A549 (cell line): Measurements from ENCODE around the gene GALNTL6.

Experiments
- BCL3 ChIP-seq: fragments of >200 bp; sonication (Bioruptor Twin); formaldehyde crosslinking; IDR thresholded peaks from 3 replicates; pipeline ENCODE4 v1.6.1; 2016
- BHLHE40 ChIP-seq: IDR thresholded peaks from 2 replicates; pipeline ENCODE4 v1.6.1; 2012; ENCODE audit warnings: low read depth, low read length, inconsistent platforms
- CTCF ChIP-seq: fragments of >200 bp; sonication (Bioruptor Twin); formaldehyde crosslinking; IDR thresholded peaks from 3 replicates; pipeline ENCODE4 v1.5.1; 2016
- E2F6 ChIP-seq: IDR thresholded peaks from 2 replicates; pipeline ENCODE4 v1.6.1; 2012; ENCODE audit warnings: low read depth, borderline replicate concordance
- EHMT2 ChIP-seq: fragments of 200-600 bp; sonication (generic); IDR thresholded peaks from 2 replicates; pipeline ENCODE4 v1.6.1; 2016; ENCODE audit warnings: antibody characterized with exemption, low read depth, mild to moderate bottlenecking, moderate library complexity
- EP300 ChIP-seq, 2 experiments: fragments of >200 bp; sonication (Bioruptor Twin); formaldehyde crosslinking; IDR thresholded peaks; 2 replicates in 1 of 2; 3 replicates in 1 of 2; pipeline ENCODE4 v1.6.1; 2016 to 2017
- HMGXB4 ChIP-seq: fragments of 250-450 bp; sonication (Bioruptor Pico); IDR thresholded peaks from 2 replicates; pipeline ENCODE4 v1.5.0; 2021; ENCODE audit warnings: mild to moderate bottlenecking, moderate library complexity, borderline replicate concordance
- PHF8 ChIP-seq: fragments of 200-600 bp; sonication (generic); IDR thresholded peaks from 2 replicates; pipeline ENCODE4 v1.6.1; 2016; ENCODE audit warnings: low read depth, mild to moderate bottlenecking, antibody characterized with exemption, moderate library complexity, borderline replicate concordance
- POLR2A ChIP-seq: IDR thresholded peaks from 2 replicates; pipeline ENCODE4 v1.6.1; 2012; ENCODE audit warnings: mild to moderate bottlenecking, low read length
- RFX5 ChIP-seq: fragments of 450-650 bp; IDR thresholded peaks from 2 replicates; pipeline ENCODE4 v1.7.1; 2014; ENCODE audit warnings: antibody characterized with exemption, mild to moderate bottlenecking, moderate library complexity
- RNF2 ChIP-seq: fragments of 200-600 bp; sonication (generic); IDR thresholded peaks from 2 replicates; pipeline ENCODE4 v1.6.1; 2016; ENCODE audit warnings: low read depth, mild to moderate bottlenecking, antibody characterized with exemption, moderate library complexity, borderline replicate concordance
- SMC3 ChIP-seq: fragments of >200 bp; sonication (Bioruptor Twin); formaldehyde crosslinking; IDR thresholded peaks from 3 replicates; pipeline ENCODE4 v1.6.1; 2018; ENCODE audit warnings: inconsistent platforms

- TF ChIP-seq CTCF: no peak
- no peak for TF ChIP-seq E2F6
- no peak for TF ChIP-seq RNF2
- TF ChIP-seq HMGXB4: no peak
- TF ChIP-seq BCL3: no peak
- TF ChIP-seq RFX5: no peak
- no peak for TF ChIP-seq EP300 (IDR thresholded peaks at IDR 0.05)
- no peak for TF ChIP-seq BHLHE40
- TF ChIP-seq POLR2A: no peak
- no peak for TF ChIP-seq SMC3
- no peak for TF ChIP-seq PHF8
- no peak for TF ChIP-seq EHMT2
Observed at GRCh38 chr4:172344308-172344938, 531.2 kb downstream of the GALNTL6 start.
